Loucy (cell line): ENCODE measurements around the gene COX7A2L.

Experiments used
- H2AFZ ChIP-seq: fragments of 200-600 bp; sonication (generic); 2 replicates; pipeline ENCODE4 v1.6.0; 2016; ENCODE audit warnings: antibody characterized with exemption, mild to moderate bottlenecking, low read length, moderate library complexity
- H3F3A ChIP-seq: fragments of 200-600 bp; 2 replicates; pipeline ENCODE4 v1.6.0; 2016; ENCODE audit warnings: antibody characterized with exemption, low read depth, mild to moderate bottlenecking
- H3K27me3 ChIP-seq: fragments of 200-600 bp; sonication (generic); 2 replicates; pipeline ENCODE4 v1.6.1; 2014; ENCODE audit warnings: low read length, mild to moderate bottlenecking; ENCODE audit not compliant: insufficient read depth, poor library complexity, severe bottlenecking
- H3K36me3 ChIP-seq: fragments of 200-600 bp; sonication (generic); 2 replicates; pipeline ENCODE4 v1.6.1; 2016; ENCODE audit warnings: low read length; ENCODE audit not compliant: insufficient read depth
- H3K4me1 ChIP-seq: fragments of 200-600 bp; sonication (generic); 2 replicates; pipeline ENCODE4 v1.5.1; 2014; ENCODE audit warnings: low read length, mild to moderate bottlenecking; ENCODE audit not compliant: insufficient read depth, poor library complexity, severe bottlenecking
- H3K4me2 ChIP-seq: fragments of 200-600 bp; sonication (generic); 2 replicates; pipeline ENCODE4 v1.6.0; 2014; ENCODE audit warnings: antibody characterized with exemption, low read length, low read depth, mild to moderate bottlenecking; ENCODE audit not compliant: poor library complexity, severe bottlenecking
- H3K4me3 ChIP-seq: fragments of 200-600 bp; sonication (generic); 2 replicates; pipeline ENCODE4 v1.5.1; 2014; ENCODE audit warnings: low read length, mild to moderate bottlenecking, mixed read lengths; ENCODE audit not compliant: poor library complexity, severe bottlenecking
- H3K79me2 ChIP-seq: fragments of 200-600 bp; sonication (generic); 2 replicates; pipeline ENCODE4 v1.6.1; 2014; ENCODE audit warnings: low read length; ENCODE audit not compliant: insufficient read depth
- H3K9ac ChIP-seq: fragments of 200-600 bp; sonication (generic); 2 replicates; pipeline ENCODE4 v1.6.0; 2014; ENCODE audit warnings: mild to moderate bottlenecking, low read depth, low read length, moderate library complexity; ENCODE audit not compliant: poor library complexity, severe bottlenecking
- H3K9me2 ChIP-seq: fragments of 200-600 bp; sonication (generic); replicated peaks from 2 replicates; pipeline ENCODE4 v1.6.1; 2016; ENCODE audit warnings: low read depth, low read length, mixed read lengths
- H3K9me3 ChIP-seq: fragments of 200-600 bp; sonication (generic); 2 replicates; pipeline ENCODE4 v1.6.1; 2014; ENCODE audit warnings: mild to moderate bottlenecking, antibody characterized with exemption, low read length, low read depth; ENCODE audit not compliant: insufficient read depth
- H4K20me1 ChIP-seq: fragments of 200-600 bp; sonication (generic); 2 replicates; pipeline ENCODE4 v1.6.0; 2014; ENCODE audit warnings: antibody characterized with exemption, low read length, mild to moderate bottlenecking; ENCODE audit not compliant: insufficient read depth, poor library complexity, severe bottlenecking
- CTCF ChIP-seq: fragments of 200-600 bp; sonication (generic); conservative IDR thresholded peaks from 2 replicates; pipeline ENCODE4 v1.5.1; 2014; ENCODE audit warnings: mild to moderate bottlenecking, antibody characterized with exemption, low read length
- EZH2phosphoT487 ChIP-seq: fragments of 200-600 bp; IDR thresholded peaks from 2 replicates; pipeline ENCODE4 v1.6.1; 2018; ENCODE audit warnings: antibody characterized with exemption, mild to moderate bottlenecking, moderate library complexity, borderline replicate concordance

COX7A2L gene

DNA sequence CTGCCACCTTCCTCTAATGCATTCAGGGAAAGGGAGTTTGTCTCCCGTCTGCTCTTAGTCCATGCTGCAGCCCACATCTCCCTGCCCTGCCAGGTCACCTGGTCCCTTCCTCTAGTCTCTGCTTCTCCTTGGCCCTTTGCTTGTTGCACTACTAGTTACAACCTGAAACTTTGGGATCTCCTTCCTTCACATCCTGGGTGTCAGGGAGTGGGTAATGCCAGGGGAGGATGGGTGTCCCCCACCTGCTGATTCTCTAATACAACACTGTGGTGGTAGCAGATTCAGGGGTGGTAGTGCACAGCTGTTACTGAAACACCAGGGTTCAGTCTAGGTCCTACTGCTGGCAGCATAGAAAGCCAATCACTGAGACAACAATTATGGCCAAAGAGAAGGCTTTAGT lies 31.2 kb upstream of the COX7A2L start:
- no peak for TF ChIP-seq EZH2phosphoT487
- TF ChIP-seq CTCF, result no peak
- Histone ChIP-seq H3F3A (no peaks in the 10 kb centered on the region), H4K20me1 (no peaks in the 10 kb centered on the region), H3K9me2 (no peaks in the 10 kb centered on the region), H3K27me3 (no peaks in the 10 kb centered on the region), H3K4me3 (no peak overlapping the region), H3K9me3 (no peaks in the 10 kb centered on the region), H3K4me2 (no peak overlapping the region), H3K4me1 (no peaks in the 10 kb centered on the region), H2AFZ (no peak overlapping the region), H3K9ac (no peak overlapping the region), H3K36me3 (no peaks in the 10 kb centered on the region), H3K79me2 (no peaks in the 10 kb centered on the region)

GRCh38 chr2:42390401-42390969 lies 29.5 kb upstream of the COX7A2L start:
- H2AFZ ChIP-seq, result no peak overlapping the region
- H3K27me3 ChIP-seq, result no peaks in the 10 kb centered on the region
- H3K79me2 ChIP-seq, result no peaks in the 10 kb centered on the region
- no peaks in the 10 kb centered on the region for H3K36me3 ChIP-seq
- H3K9me2 ChIP-seq, result no peaks in the 10 kb centered on the region
- H4K20me1 ChIP-seq, result no peaks in the 10 kb centered on the region
- no peaks in the 10 kb centered on the region for H3F3A ChIP-seq
- no peak overlapping the region for H3K9ac ChIP-seq
- H3K4me3 ChIP-seq, result no peak overlapping the region
- no peaks in the 10 kb centered on the region for H3K9me3 ChIP-seq
- H3K4me1 ChIP-seq, result no peaks in the 10 kb centered on the region
- TF ChIP-seq EZH2phosphoT487 (no peak), CTCF (no peak)
- H3K4me2 ChIP-seq, result no peak overlapping the region

- Histone ChIP-seq H3K9me2 (no peaks in the 10 kb centered on the region), H3F3A (no peaks in the 10 kb centered on the region), H3K4me2 (no peak overlapping the region), H3K79me2 (no peaks in the 10 kb centered on the region), H3K9ac (no peak overlapping the region), H3K4me1 (no peaks in the 10 kb centered on the region), H3K27me3 (no peaks in the 10 kb centered on the region), H4K20me1 (no peaks in the 10 kb centered on the region), H3K9me3 (no peaks in the 10 kb centered on the region), H3K36me3 (no peaks in the 10 kb centered on the region), H2AFZ (no peak overlapping the region), H3K4me3 (no peak overlapping the region)
- TF ChIP-seq CTCF (peak; percentile 74), EZH2phosphoT487 (no peak)
Measured at GRCh38 chr2:42386682-42387081, 25.7 kb upstream of the COX7A2L start.
